CD4-positive, alpha-beta T cell treated with Interleukin-12 subunit alpha and Interleukin-12 subunit beta, for 1 hour (primary cell): ENCODE results near the gene PDZD7.

Experiments
- DNase-seq: peaks from one replicate; pipeline ENCODE4 v3.0.0-alpha.2; 2020

Gene PDZD7

DNA sequence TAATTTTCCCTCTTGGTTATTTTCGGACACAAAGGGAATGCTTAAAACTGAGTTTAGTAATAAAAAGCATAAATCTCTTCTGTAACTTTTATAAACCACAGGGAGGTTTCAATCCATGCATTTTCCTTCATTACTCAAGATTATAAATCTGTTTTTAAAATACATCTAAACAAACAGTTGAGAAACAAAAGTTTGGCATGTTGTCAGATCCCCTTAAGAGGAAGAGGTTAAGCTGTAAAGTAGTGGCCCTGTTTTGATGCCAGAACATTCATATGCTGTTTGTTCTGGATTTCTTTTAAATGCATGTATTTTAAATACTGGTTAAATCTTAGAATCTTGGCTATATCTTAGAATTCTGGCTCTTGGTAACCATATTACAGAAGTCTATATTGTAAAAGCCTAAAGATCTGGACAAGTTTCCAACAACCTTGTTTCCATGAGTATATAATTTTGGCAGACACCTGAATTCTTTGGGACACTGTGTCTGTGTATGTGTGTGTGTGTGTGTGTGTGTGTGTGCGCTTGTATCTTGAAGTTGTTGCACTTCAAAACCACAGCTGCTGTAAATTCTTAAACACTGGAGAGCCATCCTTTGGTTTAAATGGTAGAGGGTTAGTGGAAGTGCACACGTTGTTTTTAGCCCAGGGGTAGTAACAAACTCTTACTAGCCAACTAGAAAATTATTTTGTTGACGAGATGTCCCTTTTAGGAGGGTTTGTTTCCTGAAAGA lies 68.4 kb downstream of the PDZD7 start:
- DNase-seq: no peak

DNA sequence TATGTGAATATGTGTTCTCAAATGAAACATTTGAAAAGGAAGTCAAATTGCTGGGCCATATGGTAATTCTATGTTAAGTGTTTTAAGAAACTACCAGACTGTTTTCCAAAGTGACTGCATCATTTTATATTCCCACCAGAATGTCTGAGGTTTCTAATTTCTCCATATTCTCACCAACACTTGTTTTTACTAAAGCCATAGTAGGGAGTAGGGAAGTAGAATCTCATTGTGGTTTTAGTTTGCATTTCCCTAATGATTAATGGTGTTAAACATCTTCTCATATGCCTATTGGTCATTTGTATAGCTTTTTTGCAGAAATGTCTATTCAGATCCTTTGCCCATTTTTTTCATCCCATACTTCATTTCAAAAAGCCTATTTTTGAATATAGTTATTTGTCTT lies 70.7 kb downstream of the PDZD7 start:
- DNase-seq: no peak
